Epidermal melanocyte (primary cell): Measurements from ENCODE around the gene ASCC1.
"Not testable (repeated sequence)": the region's sequence is repeated elsewhere in the genome, so short reads cannot be mapped to it uniquely, and the experiment has no call there.

Experiments
- DNase-seq: peaks from one replicate; pipeline ENCODE4 v3.0.0; 2011; ENCODE audit warnings: low spot score; ENCODE audit not compliant: insufficient read length

The ASCC1 gene

DNA sequence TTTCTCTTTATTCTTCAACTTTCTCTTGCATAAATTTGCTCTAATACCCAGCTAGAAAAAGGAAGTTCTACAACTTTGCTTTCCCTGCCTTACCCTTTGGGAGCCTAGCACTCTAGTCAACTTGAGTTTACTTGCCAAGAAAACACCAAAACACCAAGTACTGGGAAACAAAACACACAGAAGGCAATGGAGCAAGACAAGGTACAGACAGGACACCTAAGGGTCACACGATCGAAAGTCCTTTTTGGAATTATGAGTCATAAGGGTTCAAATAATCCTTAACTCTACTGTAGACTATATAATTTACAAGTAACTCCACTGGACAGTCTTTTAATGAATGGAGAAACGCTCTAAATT, 42.8 kb downstream of the ASCC1 start:
- DNase-seq, result no peak

DNA sequence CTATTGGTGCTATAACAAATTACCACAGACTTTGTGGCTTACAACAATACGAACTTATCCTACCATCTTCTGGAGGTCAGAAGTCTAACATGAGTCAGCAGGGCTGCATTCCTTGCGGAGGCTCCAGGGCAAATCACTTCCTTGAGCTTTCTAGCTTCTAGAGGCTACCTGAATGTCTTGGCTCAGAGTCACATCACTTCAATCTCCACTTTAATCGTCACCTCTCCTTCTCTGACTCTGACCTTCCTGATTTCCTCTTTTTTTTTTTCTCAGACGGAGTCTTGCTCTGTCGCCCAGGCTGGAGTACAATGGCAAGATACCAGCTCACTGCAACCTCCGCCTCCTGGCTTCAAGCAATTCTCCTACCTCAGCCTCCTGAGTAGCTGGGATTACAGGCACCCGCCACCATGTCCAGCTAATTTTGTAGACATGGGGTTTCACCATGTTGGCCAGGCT, 44.9 kb downstream of the ASCC1 start:
- DNase-seq, result no peak

DNA sequence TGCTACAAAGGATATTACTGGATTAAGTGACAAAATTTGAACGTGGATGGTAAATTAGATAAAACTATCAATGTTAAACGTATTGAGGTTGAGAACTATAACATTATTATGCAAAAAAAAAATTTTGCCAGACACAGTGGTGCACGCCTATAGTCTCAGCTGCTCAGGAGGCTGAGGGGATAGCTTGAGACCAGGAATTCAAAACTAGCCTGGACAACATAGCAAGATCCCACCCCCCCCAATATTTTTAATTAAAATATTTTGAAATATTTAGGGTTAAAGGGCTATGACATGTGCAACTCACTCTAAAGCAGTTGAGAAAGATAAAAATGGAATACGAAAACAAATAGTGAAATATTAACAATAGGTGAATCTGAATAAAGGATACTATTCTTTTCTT, 45.3 kb downstream of the ASCC1 start:
- DNase-seq, result no peak

DNA sequence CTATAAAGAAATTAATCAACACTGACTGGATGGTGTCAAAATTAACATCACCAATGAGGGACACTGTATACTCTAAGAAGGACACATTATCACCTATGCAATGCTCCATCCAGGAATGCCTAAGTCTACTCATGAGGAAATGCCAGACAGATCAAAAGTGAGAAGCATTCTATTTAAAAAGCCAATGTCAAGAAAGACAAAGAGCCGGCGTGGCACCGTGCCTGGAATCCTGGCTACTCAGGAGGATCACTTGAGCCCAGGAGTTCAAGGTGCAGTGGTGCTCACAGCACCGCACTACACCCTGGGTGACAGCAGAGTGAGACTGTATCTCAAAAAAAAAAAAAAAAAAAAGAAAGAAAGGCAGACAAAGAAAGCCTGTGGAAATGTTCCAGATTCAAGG, 45.8 kb downstream of the ASCC1 start:
- no peak for DNase-seq

DNA sequence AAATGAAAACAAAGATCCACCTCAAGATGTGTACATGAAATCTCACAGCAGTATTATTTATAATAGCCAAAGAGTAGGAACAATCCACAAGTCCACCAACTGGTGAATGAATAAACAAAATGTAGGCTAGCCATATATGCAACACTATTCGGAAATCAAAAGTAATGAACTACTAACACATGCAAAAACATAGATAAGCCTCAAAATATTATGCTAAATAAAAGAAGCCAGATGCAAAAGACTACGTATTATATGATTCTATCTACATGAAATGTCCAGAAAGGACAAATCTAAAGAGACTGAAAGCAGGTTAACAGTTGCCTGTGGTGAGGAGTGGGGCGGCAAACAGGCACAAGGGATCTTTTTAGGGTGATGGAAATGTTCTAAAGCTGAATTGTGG, 49.0 kb downstream of the ASCC1 start:
- DNase-seq, result no peak

DNA sequence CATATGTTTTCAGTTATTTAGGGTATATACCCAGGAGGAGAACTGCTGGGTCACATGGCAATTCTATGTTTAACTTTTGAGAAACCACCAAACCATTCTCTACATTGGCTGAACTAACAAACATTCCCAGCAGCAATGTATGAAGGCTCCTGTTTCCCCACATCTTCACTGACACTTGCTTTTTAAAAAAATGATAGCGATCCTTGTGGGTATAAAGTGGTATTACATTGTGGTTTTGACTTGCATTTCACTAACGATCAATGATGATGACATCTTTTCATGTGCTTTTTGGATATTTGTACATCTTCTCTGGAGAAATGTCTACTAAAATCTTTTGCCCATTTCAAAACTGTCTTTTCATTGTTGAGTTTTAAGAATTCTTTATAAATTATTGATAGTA, 51.5 kb downstream of the ASCC1 start:
- no peak for DNase-seq

DNA sequence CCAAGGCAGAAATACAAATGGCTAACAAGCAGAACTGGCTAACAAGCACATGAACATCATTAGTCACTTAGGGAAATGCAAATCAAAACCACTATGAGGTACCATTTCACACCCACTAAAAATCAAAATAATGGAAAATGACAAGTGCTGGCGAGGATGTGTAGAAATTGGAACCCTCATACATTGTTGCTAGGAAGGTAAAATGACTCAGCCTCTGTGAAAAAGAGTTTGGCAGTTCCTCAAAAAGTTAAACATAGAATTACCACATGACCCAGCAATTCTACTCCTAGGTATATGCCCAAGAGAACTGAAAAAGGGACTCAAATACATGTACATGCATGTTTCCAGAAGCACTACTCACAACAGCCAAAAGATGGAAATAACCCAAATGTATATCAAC, 53.1 kb downstream of the ASCC1 start:
- no peak for DNase-seq

DNA sequence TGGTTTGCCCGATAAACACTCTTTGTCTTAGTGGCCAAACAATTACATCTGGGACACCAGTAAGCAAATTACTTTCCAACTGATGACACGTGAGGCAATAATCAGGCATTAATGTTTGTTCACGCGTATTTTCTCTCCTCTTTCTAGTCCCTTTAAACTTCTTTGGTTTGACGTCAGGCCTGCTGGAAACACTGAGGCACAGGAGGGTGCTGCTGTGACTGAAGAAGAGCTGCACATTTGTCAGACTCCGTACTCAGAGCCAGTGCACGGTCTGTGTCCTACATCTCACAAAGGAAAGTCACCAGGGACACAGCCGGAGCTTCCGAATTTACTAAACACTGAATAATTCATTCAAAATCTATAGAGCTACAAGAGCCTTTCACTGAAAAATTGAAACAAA, 57.9 kb downstream of the ASCC1 start:
- no peak for DNase-seq

DNA sequence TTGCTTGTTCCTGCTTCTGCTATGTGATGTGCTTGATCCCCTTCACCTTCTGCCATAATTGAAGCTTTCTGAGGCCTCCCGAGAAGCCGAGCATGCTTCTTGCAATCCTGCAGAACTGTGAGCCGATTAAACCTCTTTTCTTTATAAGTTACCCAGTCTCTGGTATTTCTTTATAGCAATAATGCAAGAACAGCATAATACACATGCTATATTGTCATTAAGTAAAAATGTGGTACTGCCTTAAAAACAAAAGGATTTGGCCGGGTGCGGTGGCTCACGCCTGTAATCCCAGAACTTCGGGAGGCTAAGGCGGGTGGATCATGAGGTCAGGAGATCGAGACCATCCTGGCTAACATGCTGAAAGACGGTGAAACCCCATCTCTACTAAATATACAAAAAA, 59.9 kb downstream of the ASCC1 start:
- no peak for DNase-seq

DNA sequence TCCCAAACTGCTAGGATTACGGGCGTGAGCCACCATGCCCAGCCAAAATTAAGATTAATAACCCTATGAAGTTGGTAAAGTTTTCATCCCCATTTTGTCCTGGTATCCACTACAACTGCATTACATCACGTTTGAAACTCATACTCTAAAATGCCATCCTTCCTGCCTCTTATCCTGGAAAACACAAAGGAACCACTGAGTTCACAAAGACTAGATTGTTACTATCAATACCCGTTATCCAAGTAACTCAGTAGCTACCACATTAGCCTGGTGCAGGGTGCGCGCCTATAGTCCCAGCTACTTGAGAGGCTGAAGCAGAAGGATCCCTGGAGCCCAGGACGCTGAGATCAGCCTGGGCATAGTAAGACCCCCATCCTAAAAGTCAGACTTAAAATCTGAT, 63.8 kb downstream of the ASCC1 start:
- DNase-seq, result no peak

DNA sequence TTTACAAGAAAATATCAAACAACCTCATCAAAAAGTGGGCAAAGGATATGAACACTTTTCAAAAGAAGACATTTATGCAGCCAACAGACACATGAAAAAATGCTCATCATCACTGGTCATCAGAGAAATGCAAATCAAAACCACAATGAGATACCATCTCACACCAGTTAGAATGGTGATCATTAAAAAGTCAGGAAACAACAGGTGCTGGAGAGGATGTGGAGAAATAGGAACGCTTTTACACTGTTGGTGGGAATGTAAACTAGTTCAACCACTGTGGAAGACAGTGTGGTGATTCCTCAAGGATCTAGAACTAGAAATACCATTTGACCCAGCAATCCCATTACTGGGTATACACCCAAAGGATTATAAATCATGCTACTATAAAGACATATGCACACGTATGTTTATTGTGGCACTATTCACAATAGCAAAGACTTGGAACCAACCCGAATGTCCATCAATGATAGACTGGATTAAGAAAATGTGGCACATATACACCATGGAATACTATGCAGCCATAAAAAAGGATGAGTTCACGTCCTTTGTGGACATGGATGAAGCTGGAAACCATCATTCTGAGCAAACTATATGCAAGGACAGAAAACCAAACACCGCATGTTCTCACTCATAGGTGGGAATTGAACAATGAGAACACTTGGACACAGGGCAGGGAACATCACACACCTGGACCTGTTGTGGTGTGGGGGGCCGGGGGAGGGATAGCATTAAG, 65.2 kb downstream of the ASCC1 start:
- not testable (repeated sequence) for DNase-seq

DNA sequence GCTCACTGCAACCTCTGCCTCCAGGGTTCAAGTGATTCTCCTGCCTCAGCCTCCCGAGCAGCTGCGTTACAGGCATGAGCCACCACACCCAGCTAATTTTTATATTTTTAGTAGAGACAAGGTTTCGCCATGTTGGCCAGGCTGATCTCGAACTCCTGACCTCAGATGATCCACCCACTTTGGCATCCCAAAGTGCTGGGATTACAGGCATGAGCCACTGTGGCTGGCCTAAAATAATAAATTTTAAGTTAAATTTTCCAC, 68.8 kb downstream of the ASCC1 start:
- not testable (repeated sequence) for DNase-seq

DNA sequence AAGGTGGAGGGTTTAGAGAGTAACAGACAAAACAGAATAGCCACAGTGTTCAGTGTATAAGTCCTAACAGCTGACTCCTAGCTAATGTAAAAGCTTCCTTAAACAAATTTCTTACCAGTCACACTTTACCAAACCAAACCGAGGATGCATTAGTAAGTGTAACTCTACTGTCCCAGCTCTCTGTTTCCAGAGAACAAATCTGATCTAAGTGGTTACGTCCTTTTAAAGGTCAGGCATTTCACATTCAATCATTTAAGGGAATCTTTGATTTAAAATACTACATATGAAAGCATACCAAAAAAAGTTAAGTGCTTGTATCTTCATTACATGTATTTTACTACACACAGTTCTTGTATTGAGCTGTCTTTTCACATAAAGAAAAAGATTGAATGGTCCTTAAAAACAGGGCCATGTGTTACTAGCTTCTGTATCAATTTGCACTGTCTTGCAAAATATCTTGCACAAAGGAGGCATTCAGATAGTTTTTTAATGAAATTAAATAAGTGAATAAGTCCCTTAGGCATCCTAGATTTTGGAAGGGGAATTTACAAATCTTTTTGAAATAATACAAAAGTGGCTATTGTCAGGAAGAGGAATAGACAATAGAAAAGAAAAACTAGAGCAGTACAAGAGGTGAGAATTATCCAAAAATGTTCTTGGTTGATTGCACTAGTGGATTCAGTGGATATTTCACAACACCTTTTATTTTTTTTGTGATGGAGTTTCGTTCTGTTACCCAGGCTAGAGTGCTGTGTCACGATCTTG, 69.3 kb downstream of the ASCC1 start:
- peak; percentile 36 for DNase-seq

DNA sequence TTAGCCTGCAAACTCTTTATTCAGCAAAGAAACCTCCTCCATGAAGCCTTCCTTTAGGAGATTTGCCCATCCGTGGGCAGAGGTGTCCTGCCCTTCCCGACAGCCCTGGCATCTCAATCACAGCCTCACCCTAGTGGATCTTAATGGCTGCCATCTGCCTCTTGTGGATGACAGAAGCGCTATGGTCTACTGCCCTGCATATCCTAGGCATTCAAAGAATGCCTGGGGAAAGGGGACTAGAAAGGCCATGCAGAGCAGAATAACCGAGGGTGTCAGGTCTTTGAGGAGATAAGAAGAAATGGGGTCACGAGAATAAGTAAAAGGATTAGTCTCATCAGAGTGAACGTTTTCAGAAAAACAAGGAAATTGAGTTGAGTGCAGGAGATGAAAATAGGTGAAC, 70.0 kb downstream of the ASCC1 start:
- DNase-seq, result no peak

DNA sequence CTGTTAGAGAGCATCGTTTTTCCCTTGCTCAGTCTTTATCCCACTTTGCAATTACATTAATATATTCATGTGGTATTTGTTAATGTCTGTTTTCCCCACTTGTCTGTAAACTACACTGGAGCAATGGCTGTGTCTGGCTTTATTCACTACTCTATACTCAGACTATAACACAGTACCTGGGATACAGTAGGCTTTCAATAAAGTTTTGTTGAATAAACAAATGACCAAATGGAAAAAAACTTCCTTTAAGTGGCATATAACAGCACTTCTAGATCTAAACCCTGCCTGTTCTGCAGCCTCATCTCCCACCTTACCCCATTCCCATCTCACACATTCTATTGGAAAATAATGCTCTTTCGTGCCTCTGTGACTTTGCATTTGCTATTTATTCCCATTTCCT, 70.4 kb downstream of the ASCC1 start:
- DNase-seq, result no peak

DNA sequence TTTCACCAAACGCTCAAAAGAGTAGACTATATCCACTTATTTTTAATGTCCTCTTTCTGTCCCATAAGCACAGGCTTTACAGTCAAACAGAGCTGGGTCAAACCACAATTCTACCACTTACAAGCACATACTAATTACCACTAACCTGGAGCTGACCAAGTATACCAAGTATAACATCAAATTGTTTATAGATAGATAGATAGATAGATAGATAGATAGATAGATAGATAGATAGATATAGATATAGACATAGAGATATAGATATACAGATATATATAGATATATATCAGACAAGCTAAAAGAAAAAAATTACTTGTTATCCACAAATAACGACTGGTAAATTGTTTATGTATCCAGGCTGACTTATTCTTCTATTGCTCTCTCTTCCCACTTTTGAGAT, 75.2 kb downstream of the ASCC1 start:
- DNase-seq, result no peak

DNA sequence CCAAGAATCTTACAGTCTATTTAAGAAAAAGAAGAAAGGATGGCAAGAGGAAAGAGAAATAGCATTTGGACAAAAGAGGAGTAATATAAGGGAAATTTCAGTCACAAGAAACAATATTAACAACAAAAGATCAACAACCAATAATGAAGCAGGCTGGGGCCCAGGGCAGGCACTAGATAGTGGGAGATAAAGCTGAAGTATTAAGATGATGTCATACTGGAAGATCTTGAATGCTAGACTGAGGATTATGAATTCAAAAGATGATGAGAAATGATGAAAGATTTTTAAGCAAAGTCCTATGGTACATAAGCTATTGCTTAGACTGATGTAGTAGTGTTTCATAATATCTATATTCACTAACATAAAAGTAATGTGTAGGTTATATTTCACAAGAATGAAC, 75.9 kb downstream of the ASCC1 start:
- DNase-seq, result no peak

DNA sequence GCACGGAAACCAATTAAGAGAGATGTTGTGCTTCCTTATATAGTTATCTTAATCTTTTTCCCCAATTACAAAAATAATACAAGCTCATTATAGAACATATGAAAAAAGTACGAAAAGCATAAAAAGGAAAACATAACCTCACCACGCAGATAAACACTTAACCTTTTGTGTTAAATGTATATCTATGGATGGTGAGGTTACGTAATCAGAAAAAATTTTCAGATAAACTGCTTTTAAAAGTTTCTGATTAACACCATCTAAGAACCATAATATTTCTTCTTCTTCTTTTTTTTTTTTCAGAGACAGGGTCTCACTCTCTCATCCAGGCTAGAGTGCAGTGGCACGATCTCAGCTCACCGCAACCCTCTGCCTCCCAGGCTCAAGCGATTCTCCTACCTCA, 78.5 kb downstream of the ASCC1 start:
- DNase-seq, result no peak

DNA sequence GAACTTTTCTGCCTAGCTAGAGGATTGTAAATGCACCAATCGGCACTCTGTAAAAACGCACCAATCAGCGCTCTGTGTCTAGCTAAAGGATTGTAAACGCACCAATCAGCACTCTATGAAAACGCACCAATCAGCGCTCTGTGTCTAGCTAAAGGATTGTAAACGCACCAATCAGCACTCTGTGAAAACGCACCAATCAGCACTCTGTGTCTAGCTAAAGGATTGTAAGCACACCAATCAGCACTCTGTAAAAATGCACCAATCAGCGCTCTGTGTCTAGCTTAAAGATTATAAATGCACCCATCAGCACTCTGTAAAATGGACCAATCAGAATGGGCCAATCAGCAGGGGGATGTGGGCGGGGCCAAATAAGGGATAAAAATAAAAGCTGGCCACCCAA, 79.9 kb downstream of the ASCC1 start:
- not testable (repeated sequence) for DNase-seq

DNA sequence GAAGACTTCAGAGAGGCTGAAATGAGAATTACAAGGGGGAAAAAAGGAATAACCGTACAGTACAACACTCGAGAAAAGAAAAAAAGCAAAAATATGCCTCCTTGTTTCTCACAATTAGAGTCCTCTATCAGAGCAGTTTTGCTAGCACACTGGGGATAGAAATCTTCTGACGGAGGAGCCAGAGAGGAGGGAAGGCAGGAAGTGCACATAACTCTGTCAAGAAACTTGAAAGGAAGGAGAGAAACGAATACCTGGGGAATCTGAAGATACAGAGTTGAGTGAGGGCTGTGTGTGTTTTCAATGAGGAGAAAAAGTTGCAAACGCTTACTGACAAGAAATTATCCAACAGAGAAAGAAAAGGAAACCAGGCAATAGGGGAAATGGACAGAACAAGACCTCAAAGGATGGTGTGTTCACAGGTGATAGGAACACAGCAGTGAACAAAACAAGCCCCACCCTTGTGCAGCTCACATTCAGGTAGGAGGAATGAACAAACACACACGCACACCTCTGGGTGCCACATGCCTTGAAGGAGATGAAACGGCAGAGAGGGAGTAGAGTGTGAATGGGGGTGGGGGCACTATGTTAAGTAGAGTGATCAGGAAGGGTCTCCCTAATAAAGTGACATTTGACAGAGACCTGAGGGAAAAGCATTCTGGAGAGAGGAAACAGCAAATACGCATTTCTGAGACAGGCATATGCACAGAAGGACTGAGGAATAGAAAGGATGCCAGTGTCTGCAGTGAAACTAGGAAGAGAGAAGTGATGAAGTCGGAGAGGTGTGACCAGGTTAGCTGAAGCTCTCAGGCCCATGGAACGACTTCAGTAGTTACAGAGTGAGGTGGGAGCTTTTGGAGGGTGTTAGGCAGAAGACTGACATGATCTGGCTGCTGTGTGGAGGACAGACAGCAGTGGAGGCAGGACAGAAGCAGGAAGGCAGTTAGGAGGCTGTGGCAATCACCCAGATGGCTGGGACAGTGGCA, 81.0 kb downstream of the ASCC1 start:
- no peak for DNase-seq

DNA sequence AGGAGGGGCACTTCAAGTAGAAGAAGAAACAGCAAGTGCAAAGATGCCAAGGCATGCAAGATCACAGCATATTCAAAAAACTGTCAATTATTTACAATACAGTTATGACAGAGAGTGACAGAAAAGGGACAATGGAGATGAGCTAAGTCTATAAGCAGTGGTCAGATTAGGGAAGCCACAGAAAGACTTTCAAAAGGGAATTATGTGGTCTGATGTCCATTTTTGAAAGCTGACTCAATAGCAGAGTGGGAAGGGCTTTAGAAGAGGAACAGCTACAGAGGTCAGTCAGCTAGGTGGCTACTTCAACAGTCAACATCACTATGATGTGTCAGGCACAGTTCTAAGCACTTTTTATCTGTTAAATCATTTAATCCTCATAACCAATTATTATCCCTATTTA, 82.6 kb downstream of the ASCC1 start:
- DNase-seq, result no peak

DNA sequence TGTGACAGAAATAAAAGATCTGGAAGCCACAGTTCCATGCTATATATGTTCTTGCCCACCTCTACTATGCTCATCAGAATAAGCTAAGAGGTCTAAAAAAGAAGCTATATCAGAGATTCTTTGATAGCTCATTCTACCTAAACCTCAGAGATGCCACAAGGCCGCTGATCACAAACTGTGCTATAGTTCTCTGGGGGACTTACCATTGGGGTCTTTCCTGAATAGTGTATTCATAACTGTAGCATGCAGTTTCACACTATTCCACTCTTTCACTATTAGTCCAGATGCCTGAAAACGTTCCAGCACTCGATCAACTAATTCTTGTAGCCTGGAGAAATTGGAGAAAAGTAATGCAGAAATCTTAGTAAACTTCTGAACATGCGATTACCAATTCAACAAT, 83.2 kb downstream of the ASCC1 start:
- no peak for DNase-seq
